HG02943 (cell line): ENCODE results near the gene MAP3K7CL.
"Not testable (repeated sequence)": the region's sequence is repeated elsewhere in the genome, so short reads cannot be mapped to it uniquely, and the experiment has no call there.

Source experiments
- ATAC-seq: cut with Tn5 transposase; IDR thresholded peaks from one replicate; pipeline ENCODE4 v1.9.1; 2021; ENCODE audit warnings: mild to moderate bottlenecking, low read depth, moderate library complexity; ENCODE audit not compliant: unreplicated experiment

MAP3K7CL gene

GRCh38 chr21:29125979-29126378, 4.5 kb upstream of the MAP3K7CL start:
- ATAC-seq: no peak

- ATAC-seq: no peak
Measured at GRCh38 chr21:29133241-29133640, 2.8 kb downstream of the MAP3K7CL start.

GRCh38 chr21:29133796-29134195, 3.4 kb downstream of the MAP3K7CL start:
- no peak for ATAC-seq

- ATAC-seq: no peak
Measured at GRCh38 chr21:29135481-29135880, 5.0 kb downstream of the MAP3K7CL start.

- no peak for ATAC-seq
Measured at GRCh38 chr21:29136033-29136432, 5.6 kb downstream of the MAP3K7CL start.

GRCh38 chr21:29144736-29145353, 14.4 kb downstream of the MAP3K7CL start:
- ATAC-seq: no peak

- no peak for ATAC-seq
Measured at GRCh38 chr21:29145354-29145782, 14.9 kb downstream of the MAP3K7CL start.

- ATAC-seq: no peak
Measured at GRCh38 chr21:29145852-29146453, 15.5 kb downstream of the MAP3K7CL start.

GRCh38 chr21:29146726-29147125, 16.3 kb downstream of the MAP3K7CL start:
- no peak for ATAC-seq

GRCh38 chr21:29148530-29148929, 18.1 kb downstream of the MAP3K7CL start:
- no peak for ATAC-seq

GRCh38 chr21:29149808-29150425, 19.5 kb downstream of the MAP3K7CL start:
- no peak for ATAC-seq

- no peak for ATAC-seq
Measured at GRCh38 chr21:29151931-29152330, 21.5 kb downstream of the MAP3K7CL start.

GRCh38 chr21:29152916-29153315, 22.5 kb downstream of the MAP3K7CL start:
- no peak for ATAC-seq

GRCh38 chr21:29154270-29154669, 23.8 kb downstream of the MAP3K7CL start:
- ATAC-seq: no peak

GRCh38 chr21:29155118-29155932, 24.9 kb downstream of the MAP3K7CL start:
- ATAC-seq: no peak

- ATAC-seq: no peak
Measured at GRCh38 chr21:29155933-29156260, 25.5 kb downstream of the MAP3K7CL start.

- ATAC-seq: no peak
Measured at GRCh38 chr21:29157080-29157479, 26.6 kb downstream of the MAP3K7CL start.

GRCh38 chr21:29159842-29160241, 29.4 kb downstream of the MAP3K7CL start:
- ATAC-seq: no peak

GRCh38 chr21:29162825-29163224, 32.4 kb downstream of the MAP3K7CL start:
- ATAC-seq: not testable (repeated sequence)

GRCh38 chr21:29163341-29164115, 33.1 kb downstream of the MAP3K7CL start:
- no peak for ATAC-seq
